Endometrial microvascular endothelial cells (primary cell): ENCODE measurements around the gene HNRNPR. TPM values are rescaled to one million over a fixed set of nuclear protein-coding genes. Genes with fewer than 3 reads are reported as not detected.
"Not testable (repeated sequence)": the region's sequence is repeated elsewhere in the genome, so short reads cannot be mapped to it uniquely, and the experiment has no call there.

ENCODE experiments used
- in situ Hi-C: cut with HindIII; loops from 2 replicates; pipeline ENCODE4 v1.10.0; 2017; ENCODE audit warnings: low sequenced_read_pairs, low pct_unique_long_range_greater_than_20kb; ENCODE audit errors: inconsistent ontology term
- total RNA-seq: library from RNA; depleted of rRNA; stranded (reverse); fragments of >200 nt; gene quantifications from one replicate; pipeline ENCODE4 v1.2.3, GENCODE V29; 2015; ENCODE audit errors: inconsistent ontology term

Gene HNRNPR
- total RNA-seq, 1 donor from 2014 or later = 126 TPM

DNA sequence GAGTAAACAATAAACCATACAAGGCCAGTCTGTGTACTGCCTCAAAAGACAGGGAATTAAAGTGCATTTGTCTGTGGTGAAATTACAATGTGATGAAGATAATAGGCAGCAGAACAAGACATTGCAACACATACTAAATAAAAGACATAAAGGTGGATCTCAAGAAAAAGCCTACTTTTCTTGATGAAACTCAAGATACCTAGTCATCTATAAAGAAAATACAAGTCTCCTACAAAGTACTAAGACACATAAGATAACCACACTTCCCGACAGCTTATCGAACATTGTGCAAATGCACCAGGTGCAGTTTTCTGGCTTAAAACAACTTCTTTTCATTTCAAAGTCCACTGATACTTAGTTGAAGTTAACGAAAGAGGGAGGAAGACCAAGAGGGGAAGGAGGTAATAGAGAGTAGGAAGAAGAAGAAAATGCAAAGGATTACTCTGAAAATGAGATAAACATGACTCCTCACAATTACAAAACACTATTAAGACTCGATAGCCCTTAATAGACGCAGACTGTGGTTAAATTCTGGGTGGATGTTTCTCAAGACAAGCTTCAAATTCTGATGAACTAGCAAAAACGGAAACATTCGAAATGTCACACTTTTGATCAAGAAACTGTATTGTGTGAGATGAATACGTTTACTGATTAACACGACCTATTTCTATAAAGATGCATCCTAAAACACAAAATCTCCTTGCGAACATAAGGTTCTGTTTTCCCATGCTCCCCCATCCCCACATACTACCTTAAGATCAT, 2.0 kb downstream of the HNRNPR start:
- in situ Hi-C loops = no loop called here

DNA sequence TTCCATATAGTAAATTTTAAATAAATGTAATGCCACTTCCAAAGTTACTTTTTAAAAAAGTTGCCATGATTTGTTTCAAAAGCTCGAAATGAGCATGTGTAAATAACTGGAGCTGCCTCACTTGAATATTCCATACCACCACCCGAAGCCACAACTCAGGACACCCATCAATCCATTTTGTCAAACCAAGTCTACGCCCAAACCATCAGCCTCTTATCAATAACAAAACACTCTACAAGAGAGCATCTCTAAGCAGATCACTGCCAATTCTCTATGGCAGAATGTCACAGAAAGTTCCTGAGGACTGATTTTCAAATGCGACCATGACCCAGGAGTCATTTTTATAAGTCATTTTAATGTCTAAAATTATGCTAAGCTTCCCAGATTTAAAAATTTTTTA, 4.5 kb downstream of the HNRNPR start:
- in situ Hi-C loops = no loop called here

DNA sequence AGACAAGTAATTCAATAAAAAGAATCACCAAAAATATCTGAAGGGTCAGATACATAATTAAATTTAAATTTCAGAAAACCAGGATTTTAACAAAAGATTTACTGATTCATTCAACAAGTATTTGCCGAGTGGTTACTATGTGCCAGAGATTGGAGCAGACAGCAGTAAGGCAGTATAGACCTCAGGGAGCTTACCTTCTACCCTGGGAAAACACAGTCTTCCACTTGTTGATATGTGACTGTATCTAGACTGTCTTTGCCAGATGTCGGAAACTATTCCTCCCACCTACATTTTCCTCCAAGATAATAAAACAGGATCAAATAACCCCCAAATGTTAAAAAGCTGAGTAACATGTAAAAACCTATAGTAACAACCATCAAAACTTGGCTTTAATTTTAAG, 6.2 kb downstream of the HNRNPR start:
- in situ Hi-C loops = no loop called here

DNA sequence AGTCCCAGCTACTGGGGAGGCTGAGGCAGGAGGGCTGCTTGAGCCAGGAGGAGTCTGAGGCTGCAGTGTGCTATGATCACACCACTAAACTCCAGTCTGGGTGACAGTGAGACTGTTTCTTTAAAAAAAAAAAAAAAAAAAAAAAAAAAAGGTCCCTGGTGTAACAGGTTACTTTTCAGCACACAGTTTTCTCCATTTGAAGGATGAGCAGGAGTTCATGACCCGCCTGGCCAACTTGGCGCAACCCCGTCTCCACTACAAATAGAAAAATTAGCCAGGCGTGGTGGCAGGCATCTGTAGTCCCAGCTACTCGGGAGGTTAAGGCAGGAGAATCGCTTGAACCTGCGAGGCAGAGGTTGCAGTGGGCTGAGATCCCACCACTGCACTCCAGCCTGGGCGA, 12.4 kb downstream of the HNRNPR start:
- in situ Hi-C loops = no loop called here

DNA sequence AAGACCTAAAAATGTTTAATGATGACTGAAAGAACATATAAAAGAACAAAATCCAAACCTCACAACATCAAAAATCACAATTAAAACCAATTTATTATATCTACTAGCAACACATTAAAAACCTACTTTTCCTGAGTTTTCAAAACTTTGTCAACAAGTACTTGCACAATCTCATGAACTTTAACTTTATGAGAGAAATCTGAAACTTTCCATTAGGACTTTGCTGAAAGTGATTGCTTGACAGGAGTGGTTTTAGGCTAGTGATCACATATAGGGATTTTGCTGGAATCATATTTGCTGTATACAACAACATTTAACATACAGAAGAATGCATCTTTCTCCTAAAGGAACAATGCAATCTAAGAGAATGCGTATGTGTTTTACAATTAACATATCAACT, 13.2 kb downstream of the HNRNPR start:
- in situ Hi-C loops = no loop called here

DNA sequence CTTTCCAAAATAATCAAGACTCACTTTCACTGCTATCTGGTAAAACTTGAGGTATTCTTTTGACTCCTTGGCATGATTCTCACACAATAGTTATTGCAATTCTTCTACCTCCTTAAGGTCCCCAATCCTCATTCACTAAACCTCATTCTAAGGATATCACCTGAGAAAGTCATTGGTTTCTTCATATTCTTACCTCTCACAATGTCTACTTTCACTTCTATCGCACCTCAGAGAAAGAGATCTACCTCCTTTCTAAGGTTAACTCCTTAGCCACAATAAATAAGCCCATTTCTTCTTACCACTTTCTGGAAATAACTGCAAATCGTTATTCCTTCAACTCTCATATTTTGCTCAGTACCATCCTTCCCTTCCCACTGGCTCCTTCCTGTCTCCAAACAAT, 18.7 kb downstream of the HNRNPR start:
- in situ Hi-C loops = no loop called here

DNA sequence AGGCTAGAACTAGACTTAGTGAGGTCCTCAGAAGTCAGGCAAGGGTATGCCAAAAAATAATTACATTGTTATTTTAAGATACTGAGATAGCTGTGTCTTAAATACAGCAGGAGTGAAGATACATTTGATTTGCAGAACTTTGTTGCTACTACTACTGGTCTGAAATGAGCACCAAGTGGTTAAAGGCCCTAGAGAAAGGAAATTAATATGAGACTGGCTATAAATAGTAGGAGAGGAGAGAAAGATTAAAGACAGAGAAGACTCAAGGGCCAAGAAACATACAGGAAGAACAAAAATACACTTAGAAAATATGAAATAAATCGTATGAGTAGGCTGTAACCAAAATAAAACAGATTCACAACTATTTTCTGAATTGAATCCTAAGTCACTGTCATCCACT, 21.3 kb downstream of the HNRNPR start:
- in situ Hi-C loops = no loop called here

DNA sequence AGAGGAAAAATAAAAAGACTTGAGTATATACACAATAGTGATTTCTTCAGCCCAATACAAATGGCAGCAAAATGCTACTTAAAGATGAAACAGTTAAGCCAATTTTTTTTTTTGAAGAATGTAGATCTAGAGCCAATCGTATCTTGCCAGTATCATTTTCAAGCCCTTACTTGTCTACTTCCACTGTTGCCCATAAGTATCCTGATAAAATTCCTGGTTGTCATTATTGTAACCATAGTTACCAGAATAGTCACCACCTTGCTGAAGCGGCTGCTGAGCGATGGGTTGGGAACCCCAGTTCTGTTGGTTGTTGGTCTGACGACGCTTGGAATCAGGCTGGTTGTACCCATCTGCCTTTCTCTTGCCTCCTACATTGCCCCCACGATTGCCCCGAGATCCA, 33.8 kb downstream of the HNRNPR start:
- in situ Hi-C loops = not testable (repeated sequence)

DNA sequence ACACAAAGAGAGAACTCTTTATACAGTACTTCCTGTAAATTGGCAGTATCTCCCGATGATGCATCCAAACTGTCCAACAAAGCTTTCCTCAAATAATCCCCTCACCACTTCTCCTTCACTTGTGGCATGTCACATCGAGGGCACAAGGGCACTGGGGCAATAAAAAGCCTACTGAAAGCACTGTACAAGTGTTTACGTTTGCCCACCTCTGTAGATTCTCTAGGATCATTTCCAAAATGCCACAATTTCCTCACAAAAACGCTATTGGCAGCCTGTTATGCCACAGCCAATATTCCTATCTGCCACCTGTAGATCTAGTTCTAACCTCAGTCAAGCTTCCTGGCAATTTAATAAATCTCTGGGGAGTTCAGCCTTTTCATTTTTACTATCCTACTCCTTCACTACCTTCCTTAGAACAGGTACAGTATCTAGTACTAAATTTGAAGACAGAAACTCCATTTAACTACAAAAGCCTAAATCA, 39.9 kb downstream of the HNRNPR start:
- in situ Hi-C loops = no loop called here

DNA sequence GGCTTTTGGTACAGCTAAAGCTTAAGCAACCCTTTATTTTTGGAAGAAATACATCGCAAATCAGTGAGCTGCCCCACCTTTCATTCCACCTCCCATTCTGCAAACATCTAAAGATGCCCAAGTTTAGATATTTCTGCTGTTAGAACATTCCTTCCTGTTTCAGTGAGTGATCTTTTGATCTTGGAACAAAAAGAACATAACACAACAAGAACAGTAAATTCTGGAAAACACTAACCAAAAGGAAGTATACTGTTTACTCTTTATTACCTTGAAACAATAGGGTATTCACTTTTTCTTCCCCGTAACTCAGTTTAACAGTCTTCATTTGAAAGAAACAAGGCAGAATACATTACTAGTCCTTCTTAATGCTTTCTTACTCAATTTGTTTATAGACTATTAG, 40.6 kb downstream of the HNRNPR start:
- in situ Hi-C loops = no loop called here

DNA sequence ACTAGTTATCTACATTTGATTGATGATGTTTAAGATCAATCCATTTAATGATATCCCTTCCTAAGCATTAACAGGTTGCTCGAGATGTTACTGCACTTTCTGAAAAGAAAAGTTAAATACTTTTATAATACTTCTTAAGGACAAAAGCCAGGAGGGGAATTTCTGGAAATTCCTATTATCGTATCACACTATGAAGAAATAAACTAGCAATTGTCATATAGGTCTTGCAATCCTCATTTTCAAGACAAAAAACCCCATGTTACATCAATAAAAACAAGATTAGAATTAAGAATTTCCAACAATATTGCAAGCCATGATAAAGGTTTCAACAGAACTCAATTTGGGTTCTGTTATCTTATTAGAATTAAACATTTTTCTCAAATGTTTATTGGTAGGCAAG, 47.2 kb downstream of the HNRNPR start:
- in situ Hi-C loops = no loop called here

DNA sequence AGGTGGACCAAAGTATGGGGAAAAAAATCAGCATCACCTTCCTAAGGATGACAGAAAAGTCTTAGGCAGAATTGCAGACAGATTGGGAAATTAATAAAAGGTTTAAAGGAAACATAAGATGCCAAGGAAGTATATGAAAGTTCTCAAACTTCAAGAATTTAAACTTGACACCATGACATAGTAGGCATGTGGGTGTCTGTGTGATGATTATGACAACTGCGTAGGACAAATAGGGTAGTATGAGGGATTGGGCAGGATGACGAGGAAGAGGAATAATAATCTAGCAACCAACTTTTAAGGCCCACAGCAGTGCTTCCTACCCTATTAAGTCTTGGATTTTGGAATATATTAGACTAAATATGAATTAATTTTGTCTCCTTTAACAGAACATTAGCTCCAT, 52.4 kb downstream of the HNRNPR start:
- in situ Hi-C loops = no loop called here

DNA sequence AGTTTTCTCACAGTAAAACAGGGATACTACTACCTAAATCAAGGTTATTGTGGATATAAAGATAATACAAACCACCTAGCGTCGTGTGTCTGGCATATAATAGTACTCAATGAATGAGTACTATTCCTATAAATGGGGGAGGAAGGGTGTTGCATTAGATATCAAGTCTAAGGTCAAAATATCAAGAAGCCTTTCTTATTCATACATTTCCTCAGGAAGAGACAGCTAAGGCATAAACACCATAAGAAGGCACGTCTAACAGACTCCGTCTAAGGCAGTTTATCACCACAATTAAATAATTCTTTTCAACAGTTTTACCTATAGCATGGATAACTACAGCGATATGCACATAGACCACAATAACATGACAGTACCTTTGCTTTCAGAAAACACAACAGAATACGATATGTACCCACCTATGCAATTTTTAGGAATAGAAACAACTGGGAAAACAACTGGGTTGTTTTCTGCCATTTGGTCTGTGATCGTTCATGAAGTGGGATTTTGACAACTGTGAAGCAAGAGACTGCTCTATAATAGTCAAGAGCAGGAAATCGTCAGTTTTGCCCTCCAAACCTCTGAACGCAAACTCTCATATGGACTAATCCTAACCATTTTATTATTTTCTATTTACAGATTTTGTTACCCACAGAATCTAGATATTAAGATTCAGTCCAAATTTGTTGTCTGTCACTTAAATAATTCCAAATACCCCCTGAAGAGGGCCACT, 53.1 kb downstream of the HNRNPR start:
- in situ Hi-C loops = no loop called here

DNA sequence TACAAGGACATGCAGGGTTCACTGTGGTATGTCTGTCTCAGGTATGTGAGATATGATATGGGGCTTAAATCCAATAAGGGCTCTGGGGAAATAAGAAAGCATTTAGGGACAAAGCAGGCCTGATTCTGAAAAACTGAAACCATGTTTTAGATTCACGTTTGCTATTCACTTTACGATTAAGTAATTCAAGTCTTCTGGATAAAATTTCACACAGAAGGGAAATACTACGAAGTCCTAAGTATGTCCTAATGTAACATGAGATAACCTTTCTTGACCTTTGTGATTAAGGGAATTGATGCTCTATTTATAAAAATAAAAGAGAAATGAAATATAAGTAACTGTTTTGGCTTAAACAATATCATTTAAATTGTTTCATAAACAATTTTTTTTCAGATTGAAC, 55.4 kb downstream of the HNRNPR start:
- in situ Hi-C loops = no loop called here

DNA sequence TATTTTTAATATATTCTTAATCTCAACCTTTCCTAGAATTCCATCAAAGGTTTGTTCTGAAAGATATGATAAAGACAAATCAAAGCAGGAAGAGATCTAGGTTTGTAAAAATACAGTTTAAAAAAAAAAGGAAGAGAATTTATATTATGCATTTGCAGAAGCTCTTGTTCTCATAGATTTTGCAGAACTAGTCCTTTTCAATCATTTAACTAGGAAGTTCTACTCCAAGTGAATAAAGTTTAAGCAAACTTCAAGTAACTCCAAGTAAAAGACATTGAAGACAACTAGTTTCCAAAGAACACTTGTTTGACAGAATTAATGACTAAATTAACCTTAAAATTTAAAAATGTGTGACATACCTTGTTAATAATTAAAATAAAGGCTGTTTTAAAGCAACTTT, 55.9 kb downstream of the HNRNPR start:
- in situ Hi-C loops = no loop called here

DNA sequence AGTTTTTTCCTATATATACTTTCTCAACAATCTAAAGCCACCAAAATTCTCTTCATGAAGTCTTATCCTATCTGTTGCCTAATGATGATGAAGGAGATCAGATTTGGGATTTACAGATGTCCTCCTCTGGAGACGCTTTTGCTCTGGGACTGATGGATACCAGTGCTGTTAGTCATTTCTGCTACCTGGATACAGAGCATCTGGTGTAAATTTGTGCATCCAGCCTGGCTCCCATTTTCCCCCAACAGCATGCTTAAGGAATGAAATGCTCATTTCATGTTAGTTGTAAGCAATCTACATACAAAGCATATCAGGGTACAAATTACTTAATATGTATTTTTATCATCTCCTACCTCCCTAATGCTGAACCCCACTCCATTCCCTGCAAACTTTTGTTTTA, 57.7 kb downstream of the HNRNPR start:
- in situ Hi-C loops = no loop called here

DNA sequence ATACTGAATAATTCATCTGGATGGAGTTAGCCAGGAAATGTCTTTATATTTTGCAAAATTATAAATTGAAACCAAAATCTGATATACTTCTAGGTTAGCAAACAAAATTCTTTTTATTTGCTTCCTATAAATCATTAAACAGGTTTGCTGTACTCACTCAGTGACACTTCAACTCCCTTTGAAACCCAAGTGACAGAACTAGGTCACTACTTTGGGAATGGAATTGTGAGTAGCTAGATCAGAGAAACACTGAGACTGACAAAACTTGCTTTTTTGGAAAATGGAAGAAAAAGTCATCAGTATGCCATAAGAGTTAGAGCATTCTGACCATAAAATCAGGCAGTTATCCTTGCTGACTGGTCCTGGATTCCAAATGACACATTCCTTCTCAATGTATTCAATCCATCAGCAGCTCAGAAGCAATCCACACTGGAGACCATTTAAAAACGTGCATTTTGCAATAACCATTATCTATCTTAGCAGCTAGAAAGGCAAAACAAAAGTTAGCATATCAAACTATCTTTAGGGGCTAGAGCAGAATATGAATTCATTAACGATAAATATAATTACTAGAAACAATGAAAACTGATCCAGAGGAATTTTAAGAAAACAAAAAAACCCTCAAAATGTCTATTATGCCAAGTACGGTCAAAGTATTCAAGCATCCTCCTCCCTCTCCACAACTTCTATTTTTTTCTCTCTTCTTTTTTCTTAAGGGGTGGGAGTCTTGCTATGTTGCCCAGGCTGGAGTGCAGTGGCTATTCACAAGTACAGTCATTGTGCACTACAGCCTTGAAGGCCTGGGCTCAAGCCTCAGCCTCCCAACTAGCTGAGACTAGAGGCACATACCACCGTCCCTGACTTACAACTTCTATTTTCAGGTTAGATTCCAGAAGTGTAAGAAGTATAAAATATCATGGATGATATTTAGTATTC, 60.1 kb downstream of the HNRNPR start:
- in situ Hi-C loops = no loop called here

DNA sequence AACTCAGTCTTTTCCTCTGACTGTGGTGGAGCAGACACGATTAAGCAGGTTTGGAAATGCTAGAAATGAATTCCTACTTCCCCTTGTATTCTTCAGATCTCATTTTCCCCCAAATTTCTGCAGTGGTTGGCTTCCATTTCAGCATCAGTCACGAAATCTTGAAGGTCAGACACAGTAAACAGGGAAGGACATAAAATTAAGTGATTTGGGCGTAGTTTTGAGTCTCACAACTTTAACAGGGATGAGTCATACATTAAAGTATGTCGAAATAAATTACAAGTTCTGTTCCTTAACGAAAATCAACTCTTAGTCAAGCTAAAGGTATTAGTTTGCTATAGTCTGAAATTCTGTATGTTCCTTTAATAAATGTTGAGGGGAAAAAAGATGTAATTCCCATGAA, 61.1 kb downstream of the HNRNPR start:
- in situ Hi-C loops = no loop called here

DNA sequence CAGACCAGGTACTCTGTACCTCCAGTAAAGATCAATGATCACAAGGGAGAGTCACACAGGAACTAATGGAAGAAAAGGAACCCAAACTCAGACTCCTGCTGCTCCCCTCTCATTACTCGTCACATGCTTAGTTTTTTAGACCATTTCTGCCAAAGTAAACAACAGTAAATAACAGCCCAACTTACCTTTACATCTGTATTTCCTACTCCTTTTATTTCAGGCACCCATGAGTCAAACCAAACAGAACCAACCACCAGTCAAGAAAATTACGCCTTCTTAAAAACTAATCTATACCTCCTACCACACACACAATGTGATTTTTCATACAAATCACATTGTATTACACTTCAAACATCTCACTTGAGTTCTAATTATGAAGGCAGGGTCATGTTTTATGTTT, 65.4 kb downstream of the HNRNPR start:
- in situ Hi-C loops = no loop called here
